Karpas-422 (cell line): ENCODE data around the gene SIGLEC15. TPM values are rescaled to one million over a fixed set of nuclear protein-coding genes. Genes with fewer than 3 reads are reported as not detected.

Experiments used
- DNase-seq: peaks from one replicate; pipeline ENCODE4 v3.0.0-alpha.2; 2015
- H2AFZ ChIP-seq: fragments of 200-600 bp; sonication (generic); 2 replicates; pipeline ENCODE4 v1.6.1; 2014; ENCODE audit warnings: antibody characterized with exemption, low read length, mixed read lengths
- H3K27ac ChIP-seq: fragments of 200-600 bp; sonication (generic); 2 replicates; pipeline ENCODE4 v1.5.1; 2014; ENCODE audit warnings: mild to moderate bottlenecking, low read length, moderate library complexity
- H3K27me3 ChIP-seq: fragments of 200-600 bp; sonication (generic); 2 replicates; pipeline ENCODE4 v1.6.1; 2014; ENCODE audit warnings: low read length, mixed read lengths
- H3K36me3 ChIP-seq: fragments of 200-600 bp; sonication (generic); 2 replicates; pipeline ENCODE4 v1.6.1; 2014; ENCODE audit warnings: low read length, mixed read lengths; ENCODE audit not compliant: insufficient read depth
- H3K4me1 ChIP-seq: fragments of 200-600 bp; sonication (generic); 2 replicates; pipeline ENCODE4 v1.6.1; 2014; ENCODE audit warnings: mild to moderate bottlenecking, low read length, mixed read lengths
- H3K4me2 ChIP-seq: fragments of 200-600 bp; sonication (generic); 2 replicates; pipeline ENCODE4 v1.6.1; 2014; ENCODE audit warnings: low read length, low read depth, mild to moderate bottlenecking; ENCODE audit not compliant: poor library complexity, severe bottlenecking
- H3K4me3 ChIP-seq: fragments of 200-600 bp; sonication (generic); 2 replicates; pipeline ENCODE4 v1.5.1; 2014; ENCODE audit warnings: mild to moderate bottlenecking, antibody characterized with exemption, low read length, mixed read lengths
- H3K79me2 ChIP-seq: fragments of 200-600 bp; sonication (generic); 2 replicates; pipeline ENCODE4 v1.6.1; 2014; ENCODE audit warnings: mild to moderate bottlenecking, low read length, mixed read lengths
- H3K9ac ChIP-seq: fragments of 200-600 bp; sonication (generic); 2 replicates; pipeline ENCODE4 v1.6.0; 2014; ENCODE audit warnings: low read length
- H3K9me2 ChIP-seq: fragments of 200-600 bp; sonication (generic), shearing (Covaris generic); replicated peaks from 2 replicates; pipeline ENCODE4 v1.6.0; 2014; ENCODE audit warnings: mild to moderate bottlenecking, low read length, moderate library complexity; ENCODE audit not compliant: insufficient read depth
- H3K9me3 ChIP-seq: fragments of 300-700, 200-600 bp; sonication (generic); 2 replicates; pipeline ENCODE4 v1.6.1; 2014; ENCODE audit warnings: low read length, mixed read lengths
- H4K20me1 ChIP-seq: fragments of 200-600 bp; sonication (generic); 2 replicates; pipeline ENCODE4 v1.6.1; 2014; ENCODE audit warnings: mild to moderate bottlenecking, antibody characterized with exemption, low read length, low read depth; ENCODE audit not compliant: insufficient read depth
- total RNA-seq: library from RNA; depleted of rRNA; stranded (reverse); fragments of >200 nt; shearing (Covaris generic); gene quantifications from 2 replicates; pipeline ENCODE4 v1.2.3, GENCODE V29; 2014; ENCODE audit warnings: low replicate concordance

The SIGLEC15 gene
- total RNA-seq, 1 experiment from 2014 or later: 1.6 TPM

GRCh38 chr18:45836242-45837205 is 11.0 kb downstream of the SIGLEC15 start:
- Histone ChIP-seq H3K36me3 (no peaks in the 10 kb centered on the region), H2AFZ (no peak overlapping the region), H3K4me3 (no peak overlapping the region), H3K27ac (no peak overlapping the region), H3K4me1 (peaks cover 7% of the 10 kb centered on the region), H3K9me2 (no peaks in the 10 kb centered on the region), H4K20me1 (no peaks in the 10 kb centered on the region), H3K9ac (no peak overlapping the region), H3K9me3 (no peaks in the 10 kb centered on the region), H3K27me3 (no peaks in the 10 kb centered on the region), H3K79me2 (no peaks in the 10 kb centered on the region), H3K4me2 (no peak overlapping the region)
- DNase-seq: no peak

- no peak overlapping the region for H2AFZ ChIP-seq
- no peak overlapping the region for H3K27ac ChIP-seq
- no peak overlapping the region for H3K9ac ChIP-seq
- H4K20me1 ChIP-seq: no peaks in the 10 kb centered on the region
- no peaks in the 10 kb centered on the region for H3K27me3 ChIP-seq
- no peaks in the 10 kb centered on the region for H3K9me2 ChIP-seq
- H3K36me3 ChIP-seq: no peaks in the 10 kb centered on the region
- H3K4me1 ChIP-seq: peaks cover 7% of the 10 kb centered on the region
- no peak for DNase-seq
- H3K4me2 ChIP-seq: no peak overlapping the region
- H3K4me3 ChIP-seq: no peak overlapping the region
- no peaks in the 10 kb centered on the region for H3K9me3 ChIP-seq
- no peaks in the 10 kb centered on the region for H3K79me2 ChIP-seq
Measured at GRCh38 chr18:45837283-45838070, 12.0 kb downstream of the SIGLEC15 start.

- no peak overlapping the region for H3K9ac ChIP-seq
- no peaks in the 10 kb centered on the region for H3K9me3 ChIP-seq
- H3K4me3 ChIP-seq: no peak overlapping the region
- H3K36me3 ChIP-seq: no peaks in the 10 kb centered on the region
- H3K9me2 ChIP-seq: no peaks in the 10 kb centered on the region
- H3K4me1 ChIP-seq: peaks cover 4% of the 10 kb centered on the region
- no peak overlapping the region for H3K4me2 ChIP-seq
- H3K27ac ChIP-seq: no peak overlapping the region
- H2AFZ ChIP-seq: no peak overlapping the region
- H3K79me2 ChIP-seq: no peaks in the 10 kb centered on the region
- H4K20me1 ChIP-seq: no peaks in the 10 kb centered on the region
- H3K27me3 ChIP-seq: no peaks in the 10 kb centered on the region
- no peak for DNase-seq
Measured at GRCh38 chr18:45838302-45839070, 13.0 kb downstream of the SIGLEC15 start.

- Histone ChIP-seq H3K4me2 (no peak overlapping the region), H3K9me3 (no peaks in the 10 kb centered on the region), H3K27ac (no peak overlapping the region), H4K20me1 (no peaks in the 10 kb centered on the region), H3K4me1 (no peaks in the 10 kb centered on the region), H3K79me2 (no peaks in the 10 kb centered on the region), H3K36me3 (no peaks in the 10 kb centered on the region), H3K9me2 (no peaks in the 10 kb centered on the region), H3K4me3 (no peak overlapping the region), H2AFZ (no peak overlapping the region), H3K9ac (no peak overlapping the region), H3K27me3 (no peaks in the 10 kb centered on the region)
- DNase-seq: peak; percentile 82
Measured at GRCh38 chr18:45839414-45840395, 14.2 kb downstream of the SIGLEC15 start.

GRCh38 chr18:45841060-45841764 is 15.7 kb downstream of the SIGLEC15 start:
- Histone ChIP-seq H3K9me2 (no peaks in the 10 kb centered on the region), H3K36me3 (no peaks in the 10 kb centered on the region), H3K27me3 (no peaks in the 10 kb centered on the region), H3K79me2 (no peaks in the 10 kb centered on the region), H3K4me2 (no peak overlapping the region), H3K27ac (no peak overlapping the region), H4K20me1 (no peaks in the 10 kb centered on the region), H3K9me3 (no peaks in the 10 kb centered on the region), H3K4me3 (no peak overlapping the region), H3K4me1 (no peaks in the 10 kb centered on the region), H3K9ac (no peak overlapping the region), H2AFZ (no peak overlapping the region)
- DNase-seq: no peak

- Histone ChIP-seq H3K27me3 (no peaks in the 10 kb centered on the region), H2AFZ (no peak overlapping the region), H3K27ac (no peak overlapping the region), H3K4me3 (no peak overlapping the region), H3K9ac (no peak overlapping the region), H4K20me1 (no peaks in the 10 kb centered on the region), H3K9me3 (no peaks in the 10 kb centered on the region), H3K9me2 (no peaks in the 10 kb centered on the region), H3K79me2 (no peaks in the 10 kb centered on the region), H3K36me3 (no peaks in the 10 kb centered on the region), H3K4me1 (no peaks in the 10 kb centered on the region), H3K4me2 (no peak overlapping the region)
- no peak for DNase-seq
Measured at GRCh38 chr18:45841765-45842442, 16.4 kb downstream of the SIGLEC15 start.
